HPDE6-E6E7 (cell line): ENCODE measurements around the gene TPH2.

Source experiments
- DNase-seq: peaks from one replicate; pipeline ENCODE4 v3.0.0; 2011; ENCODE audit warnings: missing footprints; ENCODE audit errors: extremely low spot score

The TPH2 gene

DNA sequence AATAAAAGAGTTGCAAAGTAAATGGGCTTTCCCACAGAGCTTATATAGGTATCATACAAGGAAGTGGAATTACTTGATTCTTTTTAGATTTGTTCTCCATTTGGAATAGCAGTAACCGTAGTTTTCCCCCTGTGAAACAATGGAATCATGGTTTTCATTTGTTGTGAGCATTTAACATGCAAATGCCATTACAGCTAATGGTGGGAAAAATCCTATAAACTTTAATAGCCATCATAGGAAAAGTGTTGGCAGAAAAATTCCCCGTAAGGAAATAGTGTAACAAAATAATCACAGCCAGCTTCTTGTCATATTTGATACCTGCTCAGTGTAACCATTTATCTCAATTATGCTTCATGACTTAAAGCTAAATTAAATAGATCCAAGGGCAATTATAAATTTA is 95.3 kb downstream of the TPH2 start:
- DNase-seq, result no peak

DNA sequence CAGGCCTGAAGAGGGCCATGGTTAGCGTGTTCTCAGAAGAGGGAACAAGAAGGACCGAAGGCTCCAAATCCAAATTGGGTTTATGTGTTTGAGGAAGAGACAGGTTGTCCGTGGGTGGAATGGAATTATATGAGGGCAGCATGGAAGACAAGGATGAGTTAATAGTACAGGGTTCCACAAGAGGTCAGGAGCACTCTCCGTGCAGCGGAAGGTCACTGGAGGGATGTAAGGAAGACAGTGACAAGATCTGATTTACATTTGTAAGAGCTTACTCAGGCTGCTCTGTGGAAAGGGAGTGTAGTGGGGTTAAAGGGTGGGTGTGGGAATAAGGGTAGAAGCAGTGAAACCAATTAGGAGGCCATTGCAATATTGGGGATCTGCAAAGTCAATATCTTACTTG is 97.0 kb downstream of the TPH2 start:
- DNase-seq, result no peak

DNA sequence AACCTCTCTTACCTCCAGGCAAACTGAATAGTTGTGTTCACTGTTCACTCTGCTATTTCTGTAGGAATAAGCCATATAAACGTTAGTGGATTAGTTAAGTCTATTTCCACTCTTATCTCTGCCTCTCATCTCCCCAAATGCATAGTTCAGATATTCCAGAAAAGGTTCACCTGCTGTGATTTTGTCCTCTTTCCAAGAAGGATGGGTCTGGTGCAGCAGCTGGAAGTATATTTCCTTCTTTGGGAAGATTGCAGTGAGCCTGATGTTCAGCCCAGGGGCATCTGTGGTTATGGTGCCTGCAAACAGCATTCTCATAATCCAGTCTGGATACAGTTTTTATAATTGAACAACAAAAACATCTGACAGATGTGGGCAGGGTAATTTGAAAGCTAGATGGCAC is 97.7 kb downstream of the TPH2 start:
- no peak for DNase-seq

DNA sequence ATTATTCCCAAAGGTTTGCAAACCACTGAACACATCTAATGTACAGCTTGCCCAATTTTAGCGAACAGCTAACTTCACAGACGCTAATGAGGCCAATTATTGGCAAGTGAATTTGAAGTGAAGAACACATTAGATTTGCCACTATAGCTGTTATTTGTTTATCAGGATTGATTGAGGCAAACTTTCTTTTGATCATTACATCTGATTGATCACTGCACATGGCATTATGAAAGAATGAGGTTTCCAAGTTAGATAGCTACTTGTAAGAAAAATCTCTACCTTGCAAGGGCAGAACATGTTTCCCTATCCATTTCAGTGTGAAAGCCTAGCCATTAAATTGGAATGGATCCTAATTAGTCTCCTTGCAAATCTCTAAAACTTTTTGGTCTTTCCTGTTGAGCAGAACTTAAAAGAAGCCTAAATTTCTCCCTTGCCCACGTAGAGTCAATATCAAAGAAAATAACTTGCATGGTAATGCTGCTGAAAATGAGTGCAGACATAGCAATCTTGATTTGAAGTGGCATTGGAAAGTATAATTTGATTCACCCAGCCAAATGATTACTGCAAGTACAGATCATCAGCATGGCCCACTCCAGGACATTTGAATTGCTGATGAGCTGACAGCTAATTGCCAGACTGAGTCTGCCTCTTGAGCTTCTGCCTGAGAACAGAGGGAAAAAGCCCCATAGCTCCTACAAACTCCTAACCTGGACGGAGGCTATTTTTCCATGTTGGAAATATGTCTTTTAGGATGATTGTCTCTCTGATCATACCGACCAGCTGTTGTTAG is 98.6 kb downstream of the TPH2 start:
- DNase-seq, result no peak

DNA sequence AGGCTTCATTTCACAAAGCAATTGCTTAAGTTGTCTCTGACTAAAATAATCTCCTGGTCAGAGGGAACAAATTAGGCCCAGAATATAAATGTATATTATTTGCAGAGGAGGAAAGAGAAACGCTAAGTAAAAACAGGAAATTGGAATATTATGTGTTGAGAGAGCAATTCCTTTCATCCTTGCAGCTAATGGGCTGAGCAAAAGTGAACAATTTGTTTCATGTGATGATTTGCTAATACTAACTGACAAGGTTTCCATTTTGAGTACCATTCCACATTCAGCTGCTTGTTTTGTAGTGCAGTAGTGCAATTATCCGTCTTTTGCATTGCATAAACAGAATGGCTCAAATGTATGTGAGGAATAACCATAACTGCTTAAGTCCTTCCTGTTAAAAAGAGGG is 103.2 kb downstream of the TPH2 start:
- DNase-seq, result no peak

DNA sequence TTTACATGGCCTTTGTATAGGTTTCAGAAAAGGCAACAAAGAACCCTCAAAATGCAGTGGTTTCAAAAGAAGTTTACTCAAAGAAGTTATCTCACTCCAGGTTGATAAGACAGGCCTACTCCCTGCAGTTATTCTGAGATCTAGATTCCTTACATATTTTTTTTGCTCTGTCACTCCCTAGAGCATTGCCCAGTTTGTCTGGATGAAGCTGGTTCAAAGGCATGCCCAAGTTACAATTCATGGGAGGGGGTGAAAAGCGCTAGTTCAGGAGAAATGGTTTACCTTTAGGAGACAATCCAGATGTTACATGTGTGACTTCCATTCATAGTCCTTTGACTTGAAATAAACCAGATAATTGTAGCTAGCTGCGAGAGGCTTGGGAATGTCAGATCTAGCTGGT is 115.0 kb downstream of the TPH2 start:
- DNase-seq, result no peak

DNA sequence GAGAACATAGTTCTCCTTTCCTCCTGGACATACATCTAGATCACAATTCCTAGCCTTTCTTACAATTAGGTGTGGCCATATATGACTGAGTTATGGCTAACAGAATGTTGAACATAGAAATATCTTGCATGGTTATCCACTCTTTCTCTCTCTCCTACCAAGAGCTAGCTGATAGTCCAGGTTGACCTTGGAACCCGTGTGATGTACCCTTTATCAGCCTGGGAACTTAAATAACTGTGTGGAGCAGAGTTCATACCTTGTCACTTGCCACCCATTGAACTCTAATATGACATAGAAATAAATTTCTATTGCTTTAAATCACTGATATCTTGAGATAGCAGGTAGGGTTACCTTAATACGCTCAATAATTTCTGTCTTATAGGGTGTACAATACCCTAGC is 115.9 kb downstream of the TPH2 start:
- no peak for DNase-seq

DNA sequence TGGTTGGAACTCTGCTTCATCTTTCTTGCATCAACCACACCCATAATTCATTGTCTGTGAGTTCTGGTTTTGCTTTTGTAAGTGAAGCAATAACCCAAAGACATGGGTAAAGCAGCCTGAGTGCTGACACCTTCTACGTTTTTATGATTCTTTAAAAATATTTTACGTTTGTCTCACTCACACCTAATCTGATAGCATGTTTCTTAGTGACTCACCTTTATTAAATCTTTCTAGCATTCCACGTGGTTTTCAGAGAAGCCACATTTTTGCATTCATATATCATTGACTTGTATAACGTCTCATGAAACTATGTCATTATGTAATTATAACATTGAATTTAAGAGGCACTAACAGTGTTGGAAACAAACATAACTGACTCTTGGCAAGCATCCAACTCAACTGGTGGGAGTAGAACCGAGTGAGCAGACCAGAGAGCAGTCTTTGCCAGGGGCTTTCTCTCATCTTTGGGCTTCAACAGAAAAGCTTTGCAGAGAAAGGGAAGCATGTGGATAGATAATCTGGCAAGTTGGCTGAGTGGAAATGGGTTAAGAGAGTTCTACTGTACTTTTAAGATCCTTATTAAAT is 118.8 kb downstream of the TPH2 start:
- DNase-seq, result no peak

DNA sequence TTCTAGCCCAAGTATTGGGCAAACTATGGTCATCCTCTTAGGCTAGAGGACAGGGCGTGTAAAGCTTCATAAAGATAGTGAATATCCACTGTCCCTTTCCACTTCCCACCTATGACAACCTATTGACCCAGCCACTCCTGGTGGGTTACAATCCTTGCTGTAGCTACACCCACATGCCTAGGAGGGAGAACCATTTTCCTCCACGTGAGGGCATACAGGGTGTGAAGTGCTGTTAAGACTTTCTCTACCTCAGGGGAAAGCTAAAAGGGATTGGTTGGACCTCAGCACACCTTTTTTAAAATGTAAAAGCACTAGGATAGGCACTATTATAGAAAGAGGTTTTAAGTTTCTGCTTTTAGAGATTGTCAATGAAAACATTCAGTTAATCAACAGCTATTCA is 124.4 kb downstream of the TPH2 start:
- DNase-seq, result no peak

DNA sequence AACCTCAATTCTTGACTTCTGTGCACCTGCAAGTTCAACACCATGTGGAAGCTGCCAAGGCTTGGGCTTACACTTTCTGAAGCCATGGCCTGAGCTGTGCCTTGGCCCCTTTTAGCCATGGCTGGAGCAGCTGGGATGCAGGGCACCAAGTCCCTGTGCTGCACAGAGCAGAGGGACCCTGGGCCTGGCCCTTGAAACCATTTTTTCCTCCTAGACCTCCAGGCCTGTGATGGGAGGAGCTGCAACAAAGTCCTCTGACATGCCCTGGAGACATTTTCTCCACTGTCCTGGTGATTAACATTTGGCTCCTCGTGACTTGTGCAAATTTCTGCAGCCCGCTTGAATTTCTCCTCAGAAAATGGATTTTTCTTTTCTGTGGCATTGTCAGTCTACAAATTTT is 132.4 kb downstream of the TPH2 start:
- DNase-seq, result no peak

DNA sequence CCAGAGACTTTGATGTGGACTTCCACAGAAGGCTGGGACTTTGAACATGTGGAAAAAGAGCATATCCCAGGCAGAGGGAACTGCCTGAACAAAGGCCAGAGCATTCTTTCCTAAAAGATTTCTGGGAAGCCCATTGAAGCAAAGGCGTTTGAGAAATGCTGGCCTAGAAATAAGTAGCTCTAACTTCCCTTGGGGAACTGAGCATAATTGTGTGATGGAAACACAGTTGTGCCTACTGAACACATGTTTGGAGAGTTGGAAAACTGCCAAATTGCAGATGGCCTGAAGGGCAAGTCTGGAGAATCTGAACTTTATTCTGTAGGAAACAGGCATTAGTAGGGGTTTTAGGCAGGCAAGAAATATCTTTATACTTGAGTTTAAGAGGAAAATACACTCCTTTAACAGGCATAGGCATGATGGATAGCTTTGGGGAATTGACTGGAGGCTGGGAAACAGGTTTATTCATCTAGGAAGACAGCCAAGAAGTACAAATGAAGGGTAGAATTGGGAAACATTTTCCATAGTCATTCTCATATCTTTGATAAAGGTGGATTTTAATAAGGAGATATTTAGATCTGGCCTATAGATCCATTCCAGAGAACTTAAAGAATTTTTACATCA is 134.1 kb downstream of the TPH2 start:
- no peak for DNase-seq

DNA sequence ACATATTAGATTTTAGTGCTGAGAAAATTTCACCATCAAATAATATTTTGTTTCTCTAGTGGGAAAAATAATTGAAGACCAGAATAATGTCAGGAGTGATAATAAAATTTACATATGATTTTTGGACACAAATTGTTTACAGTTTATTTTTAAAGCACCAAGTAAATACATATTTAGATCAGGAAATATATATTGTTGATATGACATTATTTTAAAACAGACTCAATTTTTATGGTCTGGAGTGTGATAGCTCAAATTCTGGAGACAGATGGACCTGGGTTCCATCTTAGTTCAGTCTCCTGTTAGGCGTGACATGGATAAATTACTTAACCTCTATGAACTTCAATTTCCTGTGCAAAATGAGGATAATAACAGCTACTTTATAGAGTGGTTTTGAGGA is 135.4 kb downstream of the TPH2 start:
- no peak for DNase-seq

DNA sequence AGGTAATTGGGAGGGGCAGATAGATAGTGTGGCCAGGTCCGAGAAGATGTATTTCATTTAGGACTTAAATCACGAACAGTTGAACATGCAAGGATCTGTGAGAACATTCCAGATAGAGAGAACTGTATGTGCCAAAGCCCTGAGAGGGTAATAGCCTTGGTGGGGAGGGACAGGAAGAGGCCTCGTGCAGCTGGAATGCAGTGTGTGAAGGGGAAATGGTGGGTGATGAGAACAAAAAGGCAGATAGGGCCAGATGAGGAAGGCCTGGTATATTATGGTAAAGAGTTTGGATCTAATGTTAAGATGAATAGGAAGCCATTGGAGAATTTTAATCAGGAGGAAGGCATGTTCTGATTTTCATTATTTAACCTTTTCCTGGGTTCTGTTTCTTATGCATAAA is 136.3 kb downstream of the TPH2 start:
- no peak for DNase-seq

DNA sequence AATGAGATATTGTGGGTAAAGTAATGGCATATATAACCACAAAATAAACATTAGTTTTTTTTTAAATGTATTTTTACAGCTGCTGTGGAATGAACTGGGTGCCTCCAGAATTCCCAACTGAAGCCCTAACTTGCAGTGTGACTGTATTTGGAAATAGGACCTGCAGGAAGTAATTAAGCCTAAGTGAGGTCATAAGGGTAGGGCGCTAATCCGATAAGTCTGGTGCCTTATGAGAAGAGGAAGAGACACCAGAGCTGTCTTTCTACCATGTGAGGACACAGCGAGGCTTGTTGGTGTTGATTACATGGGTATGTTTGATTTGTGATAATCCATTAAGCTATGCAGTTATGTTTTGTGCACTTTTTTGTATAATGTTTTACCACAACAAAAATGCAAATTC is 136.8 kb downstream of the TPH2 start:
- no peak for DNase-seq

DNA sequence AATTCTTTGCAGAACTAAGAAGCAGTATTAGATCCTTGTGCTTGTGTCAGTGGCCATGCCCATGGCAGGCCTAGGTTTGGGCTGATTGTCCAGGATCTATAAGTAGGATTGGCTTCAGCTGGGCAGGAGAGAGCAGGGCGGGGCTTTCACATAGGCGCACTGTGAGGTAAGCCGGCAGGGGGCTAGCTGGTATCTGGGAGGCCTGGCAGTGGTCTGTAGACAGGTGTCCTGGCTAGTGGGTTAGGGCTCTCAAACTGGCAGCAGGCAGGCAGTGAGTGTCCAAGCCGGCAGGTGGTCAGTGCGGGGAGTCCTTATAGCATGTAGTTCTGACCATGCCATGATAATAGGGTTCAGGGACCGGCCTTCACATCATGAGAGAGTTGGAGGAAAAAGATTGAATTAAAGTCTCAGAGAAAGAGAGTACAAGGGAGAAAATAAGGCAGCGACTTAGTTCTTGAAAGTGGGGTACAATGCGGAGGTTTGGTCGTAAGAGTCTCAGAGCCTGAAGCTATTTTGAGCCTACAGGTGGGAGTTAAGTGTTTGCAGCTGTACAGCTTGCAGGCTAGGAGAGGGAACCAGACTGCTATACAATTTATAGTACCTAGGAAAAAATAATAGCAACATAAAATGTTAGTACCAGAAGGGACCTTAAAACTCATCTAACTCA is 137.4 kb downstream of the TPH2 start:
- DNase-seq, result no peak

DNA sequence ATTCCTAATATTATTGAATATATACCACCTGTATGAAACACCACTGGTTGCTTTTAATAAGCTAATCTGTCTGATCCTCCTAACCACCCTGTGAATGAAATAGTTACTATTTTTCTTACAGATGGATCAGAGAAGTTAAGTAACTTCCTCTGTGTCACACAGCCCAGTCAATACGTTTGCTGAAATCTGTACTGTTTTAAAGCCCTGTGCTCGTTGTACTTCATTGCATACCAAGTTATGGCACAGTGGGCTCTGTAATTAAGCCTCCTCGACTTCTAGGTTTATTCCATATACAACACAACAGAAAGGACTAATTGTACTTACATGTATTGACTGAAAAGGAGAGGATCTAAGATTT is 137.9 kb downstream of the TPH2 start:
- DNase-seq, result no peak

DNA sequence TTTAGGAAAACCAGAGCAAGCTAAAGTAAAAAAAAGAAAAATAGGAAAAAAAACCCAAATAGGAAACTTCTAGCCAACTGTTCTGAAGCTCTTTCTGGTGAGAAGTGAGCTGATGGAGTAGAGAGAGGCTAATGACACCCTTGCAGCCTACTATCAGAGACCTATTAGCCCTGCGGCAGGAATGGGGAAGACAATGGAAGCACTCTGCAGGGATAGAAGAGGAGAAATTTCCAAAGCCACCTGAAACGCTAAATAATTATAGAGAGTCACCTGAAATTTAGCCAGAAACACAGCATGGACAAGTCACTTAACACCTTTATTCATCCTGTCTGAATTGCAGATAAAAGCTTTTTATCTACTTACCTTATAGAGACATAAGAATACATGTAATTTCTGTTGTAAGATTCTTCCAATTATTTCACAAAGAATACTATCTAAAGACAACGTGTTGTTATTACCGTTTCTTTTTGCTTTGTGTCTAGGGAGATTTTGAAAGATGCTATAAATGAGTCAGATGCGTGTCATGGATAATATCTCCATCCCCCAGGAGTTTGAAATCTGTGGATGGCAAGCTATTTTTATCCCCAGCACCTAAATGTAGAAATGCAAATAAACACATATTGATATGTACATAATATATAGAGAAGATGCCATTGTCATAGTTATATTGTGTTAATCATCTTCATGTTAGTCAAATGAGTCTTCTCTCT is 138.6 kb downstream of the TPH2 start:
- DNase-seq, result no peak

DNA sequence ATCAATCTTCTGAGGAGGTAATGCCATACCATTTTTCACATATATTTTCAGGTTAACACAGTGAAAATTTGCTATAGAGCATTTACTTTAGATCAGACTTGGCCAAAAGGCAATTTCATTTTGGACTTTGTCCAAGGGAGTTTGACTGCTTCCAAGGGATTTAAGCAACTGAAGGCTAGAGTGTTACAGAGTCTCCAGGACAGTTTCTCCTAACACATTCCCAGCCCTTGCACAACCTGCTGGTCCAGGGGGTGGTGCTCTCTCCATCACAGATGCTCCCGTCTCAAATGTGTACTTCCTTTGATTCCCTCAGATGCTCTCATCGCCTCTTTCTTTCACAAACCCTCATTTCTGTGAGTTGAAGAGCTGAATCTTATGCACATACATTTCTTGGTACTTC is 143.1 kb downstream of the TPH2 start:
- DNase-seq, result no peak
